IMR-90 (cell line): ENCODE results near the gene NDEL1. TPM values are rescaled to one million over a fixed set of nuclear protein-coding genes. Genes with fewer than 3 reads are reported as not detected.

Source experiments
- ATAC-seq: fragments of 200-7000 bp; cut with Tn5 transposase; 2 replicates; pipeline ENCODE4 v1.9.1; 2020; ENCODE audit warnings: low read depth, mild to moderate bottlenecking, moderate library complexity
- BruUV-seq: library from RNA; stranded (reverse); fragments of 400-500 nt; replicated peaks from 2 replicates; lab custom pipeline; 2021; lab: Mats Ljungman, UMichigan
- CTCF ChIA-PET: fragments of 300-600 bp; formaldehyde crosslinking; extraction: SDS; loops from one replicate; lab custom pipeline; 2021; ENCODE audit warnings: antibody characterized with exemption; lab: Yijun Ruan, JAX
- POLR2A ChIA-PET: fragments of 300-600 bp; sonication (Branson Sonifier 250); formaldehyde crosslinking; loops from one replicate; lab custom pipeline; 2022; ENCODE audit warnings: antibody characterized with exemption; ENCODE audit not compliant: unreplicated experiment; lab: Charles Lee
- DNase-seq: peaks from one replicate; pipeline ENCODE4 v3.0.0; 2013
- H2AFZ ChIP-seq: replicated peaks from 2 replicates; pipeline ENCODE3; 2013; ENCODE audit warnings: low read length, mild to moderate bottlenecking; ENCODE audit not compliant: poor library complexity
- H2AK5ac ChIP-seq: 2 replicates; pipeline ENCODE4 v1.6.1; 2013; ENCODE audit warnings: low read depth, low read length, inconsistent platforms
- H2AK9ac ChIP-seq: replicated peaks from 2 replicates; pipeline ENCODE3; 2013; ENCODE audit warnings: mild to moderate bottlenecking, low read depth, low read length, moderate library complexity; ENCODE audit not compliant: poor library complexity
- H2BK120ac ChIP-seq: 2 replicates; pipeline ENCODE4 v1.6.1; 2013; ENCODE audit warnings: low read depth, low read length, inconsistent platforms
- H2BK15ac ChIP-seq: 3 replicates; pipeline ENCODE4 v1.6.1; 2013; ENCODE audit warnings: low read depth, low read length, inconsistent platforms
- H2BK20ac ChIP-seq: 2 replicates; pipeline ENCODE4 v1.6.1; 2013; ENCODE audit warnings: low read depth, mild to moderate bottlenecking, inconsistent platforms, low read length, moderate library complexity
- H2BK5ac ChIP-seq: 2 replicates; pipeline ENCODE4 v1.6.1; 2013; ENCODE audit warnings: mild to moderate bottlenecking, low read depth, low read length, inconsistent platforms; ENCODE audit not compliant: poor library complexity, severe bottlenecking
- H3K14ac ChIP-seq: replicated peaks from 2 replicates; pipeline ENCODE4 v1.6.1; 2013; ENCODE audit warnings: low read depth, low read length, inconsistent platforms
- H3K18ac ChIP-seq: 2 replicates; pipeline ENCODE4 v1.6.1; 2013; ENCODE audit warnings: low read depth, low read length, control low read depth
- H3K23ac ChIP-seq: 2 replicates; pipeline ENCODE4 v1.6.1; 2013; ENCODE audit warnings: low read depth, low read length, inconsistent platforms
- H3K27ac ChIP-seq: 2 replicates; pipeline ENCODE4 v1.5.1; 2013; ENCODE audit warnings: mild to moderate bottlenecking, control low read depth, low read length; ENCODE audit not compliant: insufficient read depth
- H3K27me3 ChIP-seq: 2 replicates; pipeline ENCODE4 v1.6.1; 2013; ENCODE audit warnings: low read length; ENCODE audit not compliant: control insufficient read depth, insufficient read depth
- H3K36me3 ChIP-seq: 2 replicates; pipeline ENCODE4 v1.6.1; 2013; ENCODE audit warnings: low read length, mixed read lengths; ENCODE audit not compliant: control insufficient read depth, insufficient read depth
- H3K4ac ChIP-seq: 2 replicates; pipeline ENCODE4 v1.6.1; 2013; ENCODE audit warnings: low read depth, low read length, inconsistent platforms
- H3K4me1 ChIP-seq: 2 replicates; pipeline ENCODE4 v1.6.1; 2013; ENCODE audit warnings: low read length, mixed read lengths; ENCODE audit not compliant: control insufficient read depth, insufficient read depth
- H3K4me2 ChIP-seq: 2 replicates; pipeline ENCODE4 v1.6.1; 2013; ENCODE audit warnings: low read depth, mild to moderate bottlenecking, control low read depth, low read length, moderate library complexity
- H3K4me3 ChIP-seq: 2 replicates; pipeline ENCODE4 v1.5.1; 2013; ENCODE audit warnings: low read depth, mild to moderate bottlenecking, control low read depth, low read length, moderate library complexity; ENCODE audit not compliant: insufficient read depth
- H3K56ac ChIP-seq: 2 replicates; pipeline ENCODE4 v1.6.1; 2013; ENCODE audit warnings: low read length, inconsistent platforms; ENCODE audit not compliant: insufficient read depth; ENCODE audit errors: extremely low read depth
- H3K79me1 ChIP-seq, 2 experiments: 2 replicates each; pipeline ENCODE4 v1.6.1; 2013; ENCODE audit warnings: low read length in 2 of 2, inconsistent platforms in 1 of 2, low read depth in 1 of 2
- H3K9ac ChIP-seq: 2 replicates; pipeline ENCODE4 v1.6.1; 2013; ENCODE audit warnings: low read depth, low read length, control low read depth
- H3K9me1 ChIP-seq: 2 replicates; pipeline ENCODE4 v1.6.1; 2013; ENCODE audit warnings: low read length, inconsistent platforms; ENCODE audit not compliant: insufficient read depth
- H3K9me3 ChIP-seq: 2 replicates; pipeline ENCODE4 v1.6.1; 2013; ENCODE audit warnings: low read length; ENCODE audit not compliant: control insufficient read depth, insufficient read depth
- H4K20me1 ChIP-seq: 2 replicates; pipeline ENCODE4 v1.6.1; 2013; ENCODE audit warnings: low read length, inconsistent platforms; ENCODE audit not compliant: insufficient read depth
- H4K5ac ChIP-seq: 2 replicates; pipeline ENCODE4 v1.6.1; 2013; ENCODE audit warnings: mild to moderate bottlenecking, low read depth, low read length, control low read depth
- H4K8ac ChIP-seq, 2 experiments: 2 replicates each; pipeline ENCODE4 v1.6.1; 2013; ENCODE audit warnings: low read depth in 2 of 2, low read length in 2 of 2, control low read depth in 1 of 2, inconsistent platforms in 1 of 2
- H4K91ac ChIP-seq: 2 replicates; pipeline ENCODE4 v1.6.1; 2013; ENCODE audit warnings: low read depth, low read length, inconsistent platforms; ENCODE audit not compliant: insufficient read depth
- BHLHE40 ChIP-seq: fragments of 150-350 bp; IDR thresholded peaks from 2 replicates; pipeline ENCODE4 v1.6.1; 2016; ENCODE audit warnings: mild to moderate bottlenecking, low read depth, low read length
- MAFK ChIP-seq: IDR thresholded peaks from 2 replicates; pipeline ENCODE4 v1.6.1; 2012; ENCODE audit warnings: low read depth, low read length, improper control_type of control experiment
- RCOR1 ChIP-seq: IDR thresholded peaks from 2 replicates; pipeline ENCODE4 v1.6.1; 2012; ENCODE audit warnings: mild to moderate bottlenecking, low read length, improper control_type of control experiment; ENCODE audit not compliant: insufficient replicate concordance
- RFX5 ChIP-seq: IDR thresholded peaks from 2 replicates; pipeline ENCODE4 v1.8.0; 2012; ENCODE audit warnings: low read depth, mild to moderate bottlenecking, low read length, moderate library complexity
- WGBS, 2 experiments: methylation state at CpG; one replicate each; pipeline versions ENCODE4 v1.1.5 to v1.1.7; 2013; ENCODE audit warnings: missing lambda C conversion rate in 2 of 2; ENCODE audit not compliant: insufficient read length in 1 of 2; ENCODE audit errors: extremely low coverage in 2 of 2; 5-methylcytosine and 5-hydroxymethylcytosine counted together
- dilution Hi-C: fragments of 300-500 bp; cut with HindIII; formaldehyde crosslinking; loops from one replicate; pipeline ENCODE4 v1.14.3; 2018; ENCODE audit warnings: low sequenced_read_pairs; ENCODE audit not compliant: unreplicated experiment
- in situ Hi-C: fragments of 300-500 bp; cut with MboI; formaldehyde crosslinking; loops from 3 replicates; pipeline ENCODE4 v1.14.3; 2019; ENCODE audit warnings: low sequenced_read_pairs, inconsistent platforms, mixed read lengths
- intact Hi-C: fragments of 100-400 bp; cut with micrococcal nuclease; formaldehyde crosslinking; loops from 2 replicates; pipeline ENCODE4 v1.10.0; 2022
- polyA plus RNA-seq, 3 experiments: library from polyadenylated mRNA; depleted of rRNA; stranded (reverse); fragments of >200 nt; gene quantifications; 2 replicates each; pipeline ENCODE4 v1.2.3, GENCODE V29; 2012; ENCODE audit warnings: low replicate concordance in 1 of 3
- total RNA-seq: library from RNA; depleted of rRNA; stranded (reverse); fragments of >200 nt; gene quantifications from 2 replicates; pipeline ENCODE4 v1.2.3, GENCODE V29; 2012

NDEL1 gene
- total and polyA plus RNA-seq, 2 of the 4 experiments (the other 2 are of a cell fraction), result 28.9 to 95.6 TPM

- CTCF ChIA-PET, result no interaction called here
- Histone ChIP-seq H2AK9ac (no peak overlapping the region), H3K23ac (no peak overlapping the region), H2AFZ (no peak overlapping the region), H3K4ac (no peak overlapping the region), H3K27ac (no peak overlapping the region), H3K27me3 (peaks cover 12% of the 10 kb centered on the region), H4K8ac (no peak overlapping the region), H2BK20ac (no peak overlapping the region), H2AK5ac (no peak overlapping the region), H3K14ac (no peak overlapping the region), H3K9ac (no peak overlapping the region), H4K20me1 (no peaks in the 10 kb centered on the region), H2BK15ac (no peak overlapping the region), H3K4me1 (no peaks in the 10 kb centered on the region), H3K4me2 (no peak overlapping the region), H4K5ac (no peak overlapping the region), H2BK5ac (no peak overlapping the region), H3K9me3 (0 out of 2 replicates have a peak, but pooled peaks cover 2% of the 10 kb centered on the region), H3K36me3 (no peaks in the 10 kb centered on the region), H3K18ac (no peak overlapping the region), H2BK120ac (no peak overlapping the region), H3K79me1 (no peaks in the 10 kb centered on the region), H3K56ac (no peak overlapping the region), H4K91ac (no peak overlapping the region), H3K4me3 (no peak overlapping the region), H3K9me1 (no peaks in the 10 kb centered on the region)
- DNase-seq (no peak), ATAC-seq (no peak)
- POLR2A ChIA-PET, result no interaction called here
- dilution Hi-C loops (no loop called here), in situ Hi-C loops (loop anchor here (10.0 kb wide), 2 partner anchors 343 to 373 kb away; partner anchors contain the start of gene SPDYE4), intact Hi-C loops (no loop called here)
- BruUV-seq, result no TSS peak
- TF ChIP-seq RFX5, result no peak
- no peak for TF ChIP-seq RCOR1
- TF ChIP-seq MAFK, result no peak
- TF ChIP-seq BHLHE40, result no peak
- WGBS, 2 experiments, result 80% methylated on average over 1 of the region's 5 CpGs; no CpG with 5 or more reads in 1 of the 2 experiments
Measured at GRCh38 chr17:8412089-8412488, 23.6 kb upstream of the NDEL1 start.
